Cardiac muscle cell (in vitro differentiated cells and primary cell): ENCODE measurements around the gene SRRM1. TPM values are rescaled to one million over a fixed set of nuclear protein-coding genes. Genes with fewer than 3 reads are reported as not detected.
"Not testable (repeated sequence)": the region's sequence is repeated elsewhere in the genome, so short reads cannot be mapped to it uniquely, and the experiment has no call there.

Experiments used
- DNase-seq, 2 donors: peaks; one replicate each; pipeline versions ENCODE4 v3.0.0 to v3.0.0-alpha.2; 2010 to 2017; ENCODE audit warnings: low read depth in 1 of 2, low spot score in 1 of 2
- H3K27ac ChIP-seq: fragments of 200-600 bp; sonication (generic); 2 replicates; pipeline ENCODE4 v1.5.1; 2016
- H3K27me3 ChIP-seq: fragments of 200-600 bp; sonication (generic); 2 replicates; pipeline ENCODE4 v1.6.0; 2016; ENCODE audit warnings: control low read depth
- H3K36me3 ChIP-seq: fragments of 200-600 bp; sonication (generic); 2 replicates; pipeline ENCODE4 v1.5.1; 2016; ENCODE audit warnings: control low read depth
- H3K4me1 ChIP-seq: fragments of 200-600 bp; sonication (generic); 2 replicates; pipeline ENCODE4 v1.8.1; 2017; ENCODE audit warnings: low read depth, mild to moderate bottlenecking, mixed run types
- H3K4me3 ChIP-seq: fragments of 200-600 bp; sonication (generic); 2 replicates; pipeline ENCODE4 v1.5.1; 2016; ENCODE audit warnings: mild to moderate bottlenecking
- H3K9me3 ChIP-seq: fragments of 200-600 bp; sonication (generic); 2 replicates; pipeline ENCODE4 v1.5.1; 2017; ENCODE audit warnings: low read depth, mild to moderate bottlenecking, control low read depth
- CTCF ChIP-seq: IDR thresholded peaks from 2 replicates; pipeline ENCODE4 v1.5.1; 2012; ENCODE audit warnings: low read depth, mild to moderate bottlenecking, low read length
- polyA plus RNA-seq: library from polyadenylated mRNA; unstranded; fragments of >200 nt; fragmentation: Nextera tagmentation; extraction: Ambion mirVana; gene quantifications from 2 replicates; pipeline ENCODE4 v1.2.1, GENCODE V29; 2016
- total RNA-seq: library from RNA; depleted of rRNA; stranded (reverse); fragments of >200 nt; gene quantifications from 2 replicates; pipeline ENCODE4 v1.2.3, GENCODE V29; 2016

The SRRM1 gene
- total and polyA plus RNA-seq, 2 experiments from 2014 or later = 133 to 139 TPM

GRCh38 chr1:24714859-24715520, 71.9 kb downstream of the SRRM1 start:
- no peaks in the 10 kb centered on the region for H3K4me1 ChIP-seq
- no peaks in the 10 kb centered on the region for H3K36me3 ChIP-seq
- H3K27me3 ChIP-seq = no peaks in the 10 kb centered on the region
- no peaks in the 10 kb centered on the region for H3K9me3 ChIP-seq
- no peak for TF ChIP-seq CTCF
- peak in 1 of 2 donors; percentile 62 for DNase-seq
- H3K27ac ChIP-seq = no peak overlapping the region
- H3K4me3 ChIP-seq = no peak overlapping the region

GRCh38 chr1:24715658-24716057, 72.6 kb downstream of the SRRM1 start:
- no peaks in the 10 kb centered on the region for H3K27me3 ChIP-seq
- no peak overlapping the region for H3K4me3 ChIP-seq
- H3K9me3 ChIP-seq = no peaks in the 10 kb centered on the region
- no peak overlapping the region for H3K27ac ChIP-seq
- TF ChIP-seq CTCF = no peak
- no peak for DNase-seq
- no peaks in the 10 kb centered on the region for H3K36me3 ChIP-seq
- H3K4me1 ChIP-seq = no peaks in the 10 kb centered on the region

GRCh38 chr1:24717887-24718650, 75.0 kb downstream of the SRRM1 start:
- Histone ChIP-seq H3K27ac (no peak overlapping the region), H3K36me3 (no peaks in the 10 kb centered on the region), H3K27me3 (no peaks in the 10 kb centered on the region), H3K4me3 (no peak overlapping the region), H3K4me1 (no peaks in the 10 kb centered on the region), H3K9me3 (no peaks in the 10 kb centered on the region)
- DNase-seq = peak in 1 of 2 donors; percentile 27
- TF ChIP-seq CTCF = no peak

GRCh38 chr1:24720152-24720551, 77.0 kb downstream of the SRRM1 start:
- no peak for TF ChIP-seq CTCF
- Histone ChIP-seq H3K4me3 (no peak overlapping the region), H3K27ac (no peak overlapping the region), H3K4me1 (no peaks in the 10 kb centered on the region), H3K36me3 (no peaks in the 10 kb centered on the region), H3K9me3 (no peaks in the 10 kb centered on the region), H3K27me3 (no peaks in the 10 kb centered on the region)
- peak in 1 of 2 donors; percentile 97 for DNase-seq

GRCh38 chr1:24721533-24721932, 78.4 kb downstream of the SRRM1 start:
- no peak for DNase-seq
- H3K27ac ChIP-seq = no peak overlapping the region
- no peaks in the 10 kb centered on the region for H3K36me3 ChIP-seq
- H3K9me3 ChIP-seq = no peaks in the 10 kb centered on the region
- no peak for TF ChIP-seq CTCF
- no peak overlapping the region for H3K4me3 ChIP-seq
- H3K4me1 ChIP-seq = no peaks in the 10 kb centered on the region
- no peaks in the 10 kb centered on the region for H3K27me3 ChIP-seq

- H3K4me3 ChIP-seq, H3K27me3 ChIP-seq, H3K27ac ChIP-seq, H3K36me3 ChIP-seq, DNase-seq, H3K4me1 ChIP-seq, H3K9me3 ChIP-seq: not testable (repeated sequence)
Measured at GRCh38 chr1:24722073-24723035, 79.3 kb downstream of the SRRM1 start.
